OCI-LY1 (cell line): Measurements from ENCODE around the gene MTIF3.

Experiments
- CTCF ChIP-seq: fragments of 200-600 bp; sonication (generic), shearing (Covaris generic); IDR thresholded peaks from 2 replicates; pipeline ENCODE4 v1.5.1; 2017; ENCODE audit warnings: mild to moderate bottlenecking, antibody characterized with exemption, low read length, moderate library complexity, mixed read lengths
- EZH2 ChIP-seq: fragments of 200-600 bp; sonication (generic), shearing (Covaris generic); IDR thresholded peaks from 2 replicates; pipeline ENCODE4 v1.8.0; 2017; ENCODE audit warnings: borderline replicate concordance, mixed run types, mild to moderate bottlenecking, antibody characterized with exemption, low read length, moderate library complexity, mixed read lengths

GRCh38 chr13:27425158-27425917 lies 25.0 kb downstream of the MTIF3 start:
- TF ChIP-seq CTCF (no peak), EZH2 (no peak)
